Activated naive CD8-positive, alpha-beta T cell treated with anti-CD3 and anti-CD28 coated beads, Interleukin-2, amount 50 U/mL, for 16 hours (primary cell): Measurements from ENCODE around the gene NLGN1.
"Not testable (repeated sequence)": the region's sequence is repeated elsewhere in the genome, so short reads cannot be mapped to it uniquely, and the experiment has no call there.

Source experiments
- DNase-seq: peaks from one replicate; pipeline ENCODE4 v3.0.0-alpha.2; 2020; ENCODE audit warnings: low read depth, low spot score

NLGN1 gene

DNA sequence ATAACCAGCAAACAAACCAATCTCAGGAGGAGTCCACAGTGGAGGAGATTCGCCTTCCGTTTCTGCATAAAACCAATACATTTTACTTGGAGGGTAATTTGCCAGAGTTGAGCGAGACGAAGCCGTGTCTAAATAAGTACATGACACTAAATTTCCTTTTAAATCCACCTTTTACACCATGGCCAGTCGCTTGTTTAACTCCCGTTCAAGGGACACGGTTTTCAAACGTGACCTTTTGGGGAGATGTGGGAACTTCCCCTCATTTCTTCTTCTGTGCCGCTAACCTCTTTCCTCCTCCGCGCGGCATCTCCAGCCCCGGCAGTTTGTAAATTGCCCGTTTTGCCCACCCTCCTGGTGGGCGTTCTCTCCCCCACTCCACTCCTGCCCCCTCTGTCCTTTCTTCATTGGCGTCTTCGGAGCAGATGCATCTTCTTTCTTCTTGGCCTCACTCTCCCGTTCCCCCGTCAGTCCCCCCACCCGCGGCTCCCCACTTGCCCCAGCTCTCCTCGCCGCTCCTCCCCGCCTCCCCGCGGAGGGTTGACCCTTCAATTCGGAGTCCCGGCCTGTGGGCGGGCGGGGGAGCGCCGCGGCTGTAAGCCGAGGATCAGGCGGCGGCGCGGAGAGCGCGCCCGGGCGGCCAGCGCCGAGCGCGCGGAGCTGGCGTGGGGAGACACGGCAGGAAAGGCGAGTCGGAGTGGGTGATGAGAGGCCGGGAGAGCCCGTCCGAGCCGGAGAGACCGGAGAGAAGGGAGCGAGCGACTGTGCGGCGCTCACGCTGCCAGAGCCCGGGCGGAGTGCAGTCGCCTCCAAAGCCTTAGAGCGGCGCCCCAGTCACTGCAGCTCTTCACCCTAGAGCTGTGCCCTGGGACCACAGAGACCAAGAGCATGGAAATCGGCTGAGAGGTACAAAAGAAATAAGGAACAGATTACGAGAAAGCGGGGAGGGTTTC, at the start of gene NLGN1:
Gene NLGN1 (plus strand): TSS at position 584 of the 950 bp plus-strand sequence.
- no peak for DNase-seq

DNA sequence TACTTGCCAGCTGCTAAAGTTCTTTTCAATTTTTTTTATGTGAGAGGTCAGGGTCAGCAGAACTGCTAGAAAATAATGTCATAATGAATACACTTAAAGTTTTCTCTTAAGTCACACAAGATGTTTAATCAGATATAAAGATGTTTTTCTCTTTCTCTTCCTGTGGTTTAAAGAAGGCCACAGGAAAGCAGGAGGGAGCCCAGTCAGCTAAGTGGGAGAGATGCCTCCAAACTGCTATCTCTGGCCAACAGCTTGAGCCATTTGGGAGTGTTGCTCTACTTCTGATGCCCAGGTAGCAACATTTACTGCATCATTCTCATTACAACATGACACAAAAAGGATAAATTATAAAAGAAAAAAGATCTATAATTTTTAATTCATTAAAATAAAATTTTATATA, 45.7 kb upstream of the NLGN1 start:
- no peak for DNase-seq

DNA sequence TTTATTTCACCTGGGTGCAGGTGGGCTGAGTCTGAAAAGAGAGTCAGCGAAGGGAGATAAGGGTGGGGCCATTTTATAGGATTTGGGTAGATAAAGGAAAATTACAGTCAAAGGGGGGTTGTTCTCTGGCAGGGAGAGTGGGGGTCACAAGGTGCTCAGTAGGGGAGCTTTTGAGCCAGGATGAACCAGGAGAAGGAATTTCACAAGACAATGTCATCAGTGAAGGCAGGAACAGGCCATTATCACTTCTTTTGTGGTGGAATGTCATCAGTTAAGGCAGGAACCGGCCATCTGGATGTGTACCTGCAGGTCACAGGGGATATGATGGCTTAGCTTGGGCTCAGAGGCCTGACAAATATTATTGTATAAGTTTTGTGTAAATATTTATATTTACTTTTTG, 44.4 kb upstream of the NLGN1 start:
- DNase-seq = not testable (repeated sequence)

DNA sequence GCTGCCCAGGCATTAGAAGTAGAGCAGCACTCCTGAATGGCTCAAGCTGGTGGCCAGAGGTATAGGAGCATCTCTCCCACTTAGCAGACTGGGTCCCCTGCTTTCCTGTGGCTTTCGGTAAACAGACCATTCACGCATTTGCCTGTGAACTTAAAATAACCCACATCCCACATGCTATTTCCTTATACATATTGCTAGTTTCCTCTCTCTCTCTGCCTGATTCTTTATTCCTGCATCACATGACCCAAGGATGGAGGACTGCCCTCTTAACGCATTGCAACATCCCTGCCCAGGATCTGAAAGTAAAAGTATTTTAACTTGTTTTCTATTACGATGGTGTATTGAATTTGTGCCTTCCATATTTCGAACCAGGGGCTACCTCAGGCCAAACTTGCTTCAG, 43.4 kb upstream of the NLGN1 start:
- DNase-seq = no peak

DNA sequence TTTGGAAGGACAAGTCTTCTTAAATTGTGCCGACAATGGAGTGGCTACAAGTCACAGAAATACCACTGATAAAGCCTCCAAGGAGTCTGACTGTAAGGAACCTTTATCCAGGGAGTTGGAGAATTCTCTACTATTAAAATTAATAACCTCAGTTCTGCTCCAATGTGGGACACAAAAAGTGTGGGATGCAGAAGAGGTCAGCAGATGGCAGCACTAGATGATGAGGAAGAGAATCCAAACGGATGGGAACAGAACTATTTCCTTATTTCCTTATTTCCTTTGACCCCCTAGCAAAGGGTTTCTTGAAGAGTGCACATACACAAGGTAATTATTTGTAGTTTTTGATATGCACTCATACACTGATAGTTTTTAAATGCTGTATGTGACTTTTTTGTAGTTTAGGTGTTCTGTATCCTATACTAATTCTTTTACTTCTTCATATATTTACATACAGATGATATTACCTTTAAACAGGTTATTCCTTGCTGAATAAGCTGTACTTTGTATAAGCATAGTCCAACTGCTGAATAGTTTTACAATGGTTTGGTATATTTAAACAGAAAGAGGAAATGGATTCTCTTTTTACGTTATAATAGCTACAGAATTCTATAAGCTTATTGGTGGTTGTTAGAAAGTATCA, 25.6 kb upstream of the NLGN1 start:
- no peak for DNase-seq

DNA sequence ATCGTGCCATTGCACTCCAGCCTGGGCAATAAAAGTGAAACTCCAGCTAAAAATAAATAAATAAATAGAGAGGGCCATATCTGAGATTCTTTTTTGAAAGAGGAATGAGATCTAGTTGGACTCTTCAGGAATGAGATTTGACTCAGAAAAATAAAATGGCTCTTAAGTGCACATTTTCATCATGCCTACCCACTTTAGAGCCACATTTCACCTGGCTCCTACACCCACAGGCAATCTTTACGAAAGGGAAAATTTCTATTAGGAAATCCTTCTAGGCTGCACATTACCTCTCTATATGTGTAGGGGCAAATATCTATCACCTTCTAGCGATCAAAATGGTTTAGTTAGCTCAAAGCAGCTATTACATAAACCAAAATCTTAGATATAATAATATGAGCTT, 16.9 kb upstream of the NLGN1 start:
- DNase-seq = no peak

DNA sequence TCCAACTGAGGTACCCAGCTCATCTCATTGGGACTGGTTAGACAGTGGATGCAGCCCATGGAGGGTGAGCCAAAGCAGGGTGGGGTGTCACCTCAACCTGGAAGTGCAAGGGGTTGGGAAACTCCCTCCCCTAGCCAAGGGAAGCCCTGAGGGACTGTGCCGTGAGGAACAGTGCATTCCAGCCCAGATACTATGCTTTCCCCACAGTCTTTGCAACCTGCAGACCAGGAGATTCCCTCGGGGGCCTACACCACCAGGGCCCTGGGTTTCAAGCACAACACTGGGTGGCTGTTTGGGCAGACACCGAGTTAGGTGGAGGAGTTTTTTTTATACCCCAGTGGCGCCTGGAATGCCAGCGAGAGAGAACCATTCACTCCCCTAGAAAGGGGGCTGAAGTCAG, 15.6 kb upstream of the NLGN1 start:
- not testable (repeated sequence) for DNase-seq

DNA sequence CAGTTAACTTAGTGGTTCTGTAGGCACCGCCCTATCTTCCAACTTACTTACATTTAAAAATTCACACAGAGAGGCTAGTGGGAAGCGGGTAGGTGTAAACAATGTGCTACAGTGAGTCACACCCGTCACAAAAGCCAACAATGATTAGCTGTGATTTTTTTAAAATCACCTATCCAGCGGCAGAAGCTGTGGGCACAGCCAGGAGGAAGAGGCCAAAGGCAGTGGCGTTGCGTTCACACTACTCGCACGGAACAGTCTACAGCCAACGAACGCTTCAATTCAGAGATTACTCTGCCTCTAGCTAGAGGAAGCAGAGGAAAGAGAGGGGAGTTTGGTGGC, 2.5 kb upstream of the NLGN1 start:
- no peak for DNase-seq

DNA sequence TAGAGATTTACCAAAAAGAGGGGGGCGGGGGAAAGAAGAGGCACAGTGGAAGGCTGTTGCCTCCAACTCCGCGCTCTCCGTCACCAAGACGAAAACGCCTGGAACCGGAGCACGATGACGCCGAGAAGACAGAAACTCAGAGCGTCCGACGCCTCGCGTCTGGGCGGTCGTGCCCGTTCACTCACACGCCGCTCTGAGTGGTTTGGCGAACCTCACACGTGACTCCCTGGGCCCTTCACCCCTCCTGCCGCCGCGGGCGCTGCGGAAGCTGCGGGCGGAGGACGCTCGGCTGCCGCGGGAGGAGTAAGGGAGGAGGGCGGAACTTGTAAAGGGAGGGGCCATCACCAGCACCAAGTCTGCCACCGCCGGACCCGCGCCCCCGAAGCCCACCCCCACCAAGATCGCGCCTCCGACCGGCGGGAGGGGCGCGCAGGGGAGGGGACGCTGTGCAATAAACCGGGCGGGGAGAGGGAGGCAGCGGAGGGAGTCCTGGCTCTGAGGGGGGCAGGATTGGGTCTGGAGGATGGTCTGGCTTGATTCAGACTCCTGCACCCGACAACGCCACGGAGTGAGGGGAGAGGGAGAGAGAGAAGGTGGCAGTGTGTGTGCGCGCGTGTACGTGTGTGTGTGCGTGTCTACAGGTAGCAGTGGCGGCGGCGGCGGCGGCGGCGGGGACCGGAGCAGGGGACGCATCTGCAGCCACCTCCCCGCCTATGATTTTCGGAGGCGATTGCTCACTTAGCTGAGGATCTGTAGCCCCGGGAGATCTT, 1.9 kb upstream of the NLGN1 start:
- no peak for DNase-seq

DNA sequence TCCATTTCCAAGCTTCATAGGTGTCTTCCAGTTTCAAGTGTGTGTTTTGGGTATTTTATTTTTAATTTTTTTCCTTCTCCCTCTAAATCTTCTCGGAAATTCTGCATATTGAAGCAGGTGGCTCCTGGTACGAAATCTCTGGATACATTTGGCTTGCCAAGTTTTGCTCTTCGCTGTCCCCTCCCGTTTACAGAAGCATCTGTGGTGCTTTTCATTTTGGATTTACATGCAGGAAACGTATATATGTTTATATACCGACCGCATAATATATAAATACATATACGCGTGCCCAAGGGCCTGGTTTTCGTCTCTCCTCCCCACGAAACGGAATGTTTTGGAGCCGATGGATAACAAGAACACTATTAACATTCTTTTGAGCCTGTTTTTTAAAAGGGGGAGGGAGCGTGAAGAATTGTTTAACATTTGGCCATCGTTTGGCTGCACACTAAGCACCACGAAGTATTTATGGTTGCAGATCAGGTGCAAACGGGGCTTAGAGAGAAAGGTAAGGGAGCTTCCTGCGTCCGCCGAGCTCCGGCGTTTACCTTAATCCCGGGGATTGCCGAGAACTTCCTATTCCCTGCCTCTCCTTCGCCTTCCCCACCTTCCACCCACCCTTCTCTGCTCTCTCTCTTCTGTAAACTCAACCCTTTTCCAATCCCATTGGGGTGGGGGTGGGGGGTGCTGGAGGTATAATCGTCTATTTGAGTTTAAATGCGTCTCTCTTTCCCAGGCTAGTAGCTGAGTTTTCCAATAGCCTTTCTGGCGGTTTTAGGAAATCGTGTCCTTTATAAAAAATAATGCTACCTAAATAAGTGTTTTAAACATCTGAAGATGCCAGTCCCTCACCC, 1.1 kb upstream of the NLGN1 start:
- DNase-seq = no peak

DNA sequence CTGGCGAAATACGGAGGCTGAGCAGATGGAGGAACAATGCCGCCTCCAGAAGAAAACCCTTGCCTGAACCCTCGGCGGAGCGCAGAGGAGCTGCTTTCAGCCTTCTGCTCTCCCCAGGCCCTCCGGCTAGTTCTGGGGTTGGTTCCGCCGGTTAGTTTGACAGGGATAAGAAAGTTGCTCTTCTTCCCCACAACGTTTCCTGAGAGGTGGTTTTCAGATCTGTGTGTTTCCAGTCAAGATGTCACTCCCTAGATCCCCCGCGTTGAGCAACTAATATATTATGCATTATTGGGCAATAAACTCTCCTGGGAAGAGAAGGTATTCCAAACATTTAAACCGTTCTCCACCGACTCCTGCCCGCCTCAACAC, 551 bp downstream of the NLGN1 start:
- DNase-seq = no peak

DNA sequence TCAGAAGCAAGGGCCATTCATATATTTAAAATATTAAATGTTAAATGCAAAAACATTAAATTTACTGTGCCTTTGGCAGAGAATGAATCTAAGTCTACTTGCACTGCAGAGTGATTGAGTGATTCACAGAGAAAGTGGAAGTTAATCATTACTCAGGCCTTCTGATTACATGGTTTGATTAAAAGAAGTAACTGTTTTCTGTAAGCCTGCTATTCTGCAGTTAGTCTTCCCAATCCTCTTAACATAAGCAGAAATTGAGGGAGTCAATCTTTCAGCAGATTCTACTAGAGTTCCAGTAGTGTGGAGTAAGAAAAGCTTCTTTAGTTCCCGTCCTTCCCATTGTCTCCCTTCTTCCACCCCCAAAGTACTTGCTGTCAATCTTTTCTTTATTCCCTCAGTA, 1.5 kb downstream of the NLGN1 start:
- no peak for DNase-seq

DNA sequence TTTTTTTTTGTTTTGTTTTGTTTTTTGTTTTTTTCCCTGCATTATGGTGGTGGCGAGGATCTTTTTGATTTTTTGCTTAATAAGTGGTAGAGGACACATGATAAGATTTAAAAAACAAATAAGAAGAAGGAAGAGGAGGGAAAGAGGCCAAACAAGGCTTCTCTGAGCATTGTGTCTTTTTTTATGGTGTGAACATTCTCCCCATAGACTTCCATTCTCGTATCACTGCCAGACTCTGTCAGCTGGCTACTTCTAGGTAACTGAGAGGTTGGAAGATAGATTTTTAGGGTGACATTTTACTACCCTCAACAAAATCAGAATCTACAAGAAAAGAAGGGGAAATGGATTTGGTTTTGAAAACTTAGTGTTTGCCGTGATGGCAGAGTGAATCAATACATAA, 3.8 kb downstream of the NLGN1 start:
- DNase-seq = no peak

DNA sequence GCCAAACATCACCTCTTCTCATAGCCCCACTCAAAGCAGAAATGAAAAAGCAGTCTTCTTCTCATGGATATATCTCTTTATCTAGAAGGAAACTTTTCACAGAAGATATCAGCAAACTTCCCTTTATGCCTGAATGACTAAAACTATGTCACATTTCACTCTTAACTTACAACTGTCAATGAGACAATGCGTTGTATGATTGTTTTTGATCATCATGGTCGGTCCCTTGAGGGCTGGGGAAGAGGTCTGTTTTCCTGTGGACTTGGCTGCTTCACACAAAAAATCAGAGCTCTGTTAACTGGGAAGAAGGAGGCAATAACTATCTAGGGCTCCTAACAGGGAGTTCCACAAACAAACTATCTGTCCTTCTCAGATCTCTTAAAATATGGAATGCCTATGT, 5.1 kb downstream of the NLGN1 start:
- DNase-seq = no peak

DNA sequence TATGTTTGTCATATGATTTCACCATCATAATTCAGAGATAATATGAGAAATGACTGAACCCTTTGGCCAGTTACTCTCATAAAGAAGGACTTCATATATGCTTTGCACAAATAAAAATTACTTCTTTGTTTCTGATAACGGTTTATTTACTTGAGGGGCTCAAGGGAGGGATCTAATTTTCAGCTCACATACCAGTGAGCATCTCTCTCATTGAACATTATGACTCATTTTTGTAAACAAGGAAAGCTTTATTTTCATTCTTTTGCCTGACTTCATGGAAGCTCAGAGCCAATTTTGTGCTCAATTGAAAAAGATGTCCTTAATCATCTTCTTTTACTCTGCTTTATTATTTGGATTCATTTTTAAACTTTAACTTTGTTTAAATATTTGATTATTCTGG, 5.8 kb downstream of the NLGN1 start:
- DNase-seq = no peak

DNA sequence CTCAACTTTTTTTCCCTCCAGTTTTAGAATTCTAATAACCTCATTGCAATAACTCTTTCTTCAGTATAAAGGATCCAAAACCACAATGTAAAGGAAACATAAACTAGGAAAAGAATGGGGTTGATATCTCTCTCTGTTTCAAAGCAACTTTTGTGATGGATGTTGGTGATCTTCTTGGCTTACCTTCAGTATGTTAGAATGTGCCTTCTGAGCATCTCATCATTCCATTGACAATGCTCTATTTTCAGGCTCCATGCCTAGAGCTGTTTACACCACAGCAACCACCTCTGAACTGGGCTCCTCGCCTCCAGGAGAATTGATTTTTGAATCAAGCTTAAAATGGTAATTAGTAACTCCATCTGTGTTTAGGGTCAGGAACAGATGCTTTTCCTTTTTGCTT, 6.6 kb downstream of the NLGN1 start:
- no peak for DNase-seq

DNA sequence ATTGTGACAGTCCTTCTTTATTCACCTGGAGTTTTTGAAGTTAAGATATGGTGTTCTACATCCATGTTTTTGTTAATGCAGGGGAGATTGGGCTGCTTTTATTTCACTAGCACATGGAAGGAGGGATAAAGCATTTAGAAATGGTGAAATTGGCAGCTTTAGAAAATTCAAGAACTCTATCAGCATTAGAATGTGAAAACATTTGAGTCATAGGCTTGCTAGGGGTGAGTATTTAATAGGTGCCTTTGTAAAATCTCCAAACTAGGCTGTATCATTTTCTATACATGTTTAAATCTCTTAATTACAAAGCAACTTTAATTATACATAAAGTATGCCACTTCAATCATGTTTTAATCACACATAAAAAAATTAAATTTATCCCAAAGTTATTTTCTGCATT, 12.9 kb downstream of the NLGN1 start:
- no peak for DNase-seq

DNA sequence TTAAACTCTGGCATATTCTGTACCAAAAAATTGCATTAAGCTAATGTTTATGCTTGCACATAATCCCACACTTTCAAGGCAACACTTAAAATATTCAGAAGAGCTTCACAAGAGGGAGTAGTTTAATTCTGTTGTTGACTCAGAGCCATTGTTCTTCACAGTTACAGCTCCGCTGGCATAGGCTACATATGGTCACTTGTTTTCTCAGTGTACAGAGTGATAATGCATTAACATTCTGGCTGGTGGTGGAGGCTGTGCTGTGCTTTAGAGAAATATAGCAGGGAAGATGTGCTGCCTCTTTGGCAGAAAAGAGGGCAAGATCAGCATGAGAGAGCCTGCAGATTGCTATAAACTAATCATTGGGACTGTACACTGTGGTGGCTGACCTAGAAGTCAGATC, 13.3 kb downstream of the NLGN1 start:
- DNase-seq = no peak

DNA sequence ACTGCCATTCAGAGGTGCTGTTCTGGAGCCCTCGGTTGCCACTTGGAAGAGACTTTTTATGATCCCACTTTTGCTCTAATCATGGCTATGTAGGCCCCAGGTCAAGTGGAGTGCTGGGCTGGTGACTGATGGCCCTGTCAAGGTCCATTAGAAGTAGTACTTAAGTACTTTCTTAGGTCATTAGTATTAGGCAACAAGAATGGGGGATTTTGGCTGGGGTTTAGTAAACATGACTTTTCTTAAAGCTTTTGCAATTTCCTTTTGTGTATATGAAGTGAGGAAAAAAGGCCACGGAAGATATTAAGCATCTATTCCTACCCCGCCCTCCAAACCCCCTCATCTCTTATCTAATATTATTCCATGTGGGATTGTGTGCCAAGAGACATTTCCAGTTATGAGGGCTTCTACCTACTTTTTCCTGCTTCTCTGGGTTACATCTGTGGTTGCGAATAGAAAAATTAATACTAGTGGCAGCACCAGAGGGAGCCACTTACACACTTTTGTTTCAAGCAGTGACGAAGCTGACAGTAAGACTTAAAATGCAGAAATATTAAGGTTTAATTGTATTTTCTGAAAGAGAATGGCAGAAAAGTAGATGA, 13.9 kb downstream of the NLGN1 start:
- no peak for DNase-seq

DNA sequence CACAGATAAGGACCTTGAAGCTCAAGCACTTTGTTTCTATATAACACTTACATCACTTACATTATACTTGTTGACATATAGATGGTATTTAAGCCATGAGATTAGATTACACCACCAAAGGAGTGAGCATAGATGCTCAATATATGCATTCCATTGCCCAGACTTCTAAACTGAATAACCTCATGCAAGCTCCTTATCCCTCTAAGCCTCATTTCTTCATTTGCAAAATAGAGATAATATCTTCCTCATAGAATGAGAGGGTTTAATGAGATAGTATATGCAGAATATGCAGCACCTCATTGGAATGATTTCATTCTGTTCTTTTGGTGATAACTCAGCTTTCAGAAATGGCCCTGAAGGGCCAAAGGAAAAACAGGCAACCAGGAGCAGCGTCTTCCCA, 18.5 kb downstream of the NLGN1 start:
- no peak for DNase-seq

DNA sequence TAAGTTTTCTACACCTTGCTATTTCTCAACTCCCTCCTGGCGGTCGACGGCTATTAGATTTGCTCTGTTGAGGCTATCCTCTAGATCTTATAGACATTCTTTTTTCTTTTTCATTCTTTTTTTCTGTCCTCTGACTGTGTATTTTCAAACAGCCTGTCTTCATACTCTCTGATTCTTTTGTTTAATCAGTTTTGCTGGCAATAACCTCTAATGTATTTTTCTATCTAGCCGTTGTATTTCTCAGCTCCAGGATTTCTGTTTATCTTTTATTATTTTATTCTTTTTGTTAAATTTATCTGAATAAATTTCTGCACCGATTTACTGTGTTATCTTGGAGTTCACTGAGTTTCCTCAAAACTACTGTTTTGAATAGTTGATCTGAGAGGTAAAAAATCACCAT, 31.5 kb downstream of the NLGN1 start:
- DNase-seq = no peak
